Epidermal melanocyte (primary cell): Measurements from ENCODE around the gene TMEM144.
"Not testable (repeated sequence)": the region's sequence is repeated elsewhere in the genome, so short reads cannot be mapped to it uniquely, and the experiment has no call there.

Source experiments
- DNase-seq: peaks from one replicate; pipeline ENCODE4 v3.0.0; 2011; ENCODE audit warnings: low spot score; ENCODE audit not compliant: insufficient read length

The TMEM144 gene

DNA sequence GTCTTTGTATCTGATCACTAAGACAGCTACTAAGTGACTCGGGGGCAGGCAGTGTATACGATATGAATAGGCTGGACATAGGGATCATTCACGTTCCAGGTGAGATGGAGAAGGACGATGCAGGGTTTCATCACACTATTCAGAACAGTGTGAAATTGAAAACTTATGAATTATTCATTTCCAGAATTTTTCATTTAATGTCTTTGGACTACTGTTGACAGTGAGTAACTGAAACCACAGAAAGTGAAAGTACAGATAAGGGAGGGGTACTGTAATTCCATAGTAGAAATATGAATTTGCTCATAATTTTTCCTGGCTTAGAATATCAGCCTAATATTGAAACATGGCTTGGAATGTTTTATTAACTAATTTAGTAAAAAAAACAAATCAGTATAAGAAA, 24.4 kb downstream of the TMEM144 start:
- no peak for DNase-seq

DNA sequence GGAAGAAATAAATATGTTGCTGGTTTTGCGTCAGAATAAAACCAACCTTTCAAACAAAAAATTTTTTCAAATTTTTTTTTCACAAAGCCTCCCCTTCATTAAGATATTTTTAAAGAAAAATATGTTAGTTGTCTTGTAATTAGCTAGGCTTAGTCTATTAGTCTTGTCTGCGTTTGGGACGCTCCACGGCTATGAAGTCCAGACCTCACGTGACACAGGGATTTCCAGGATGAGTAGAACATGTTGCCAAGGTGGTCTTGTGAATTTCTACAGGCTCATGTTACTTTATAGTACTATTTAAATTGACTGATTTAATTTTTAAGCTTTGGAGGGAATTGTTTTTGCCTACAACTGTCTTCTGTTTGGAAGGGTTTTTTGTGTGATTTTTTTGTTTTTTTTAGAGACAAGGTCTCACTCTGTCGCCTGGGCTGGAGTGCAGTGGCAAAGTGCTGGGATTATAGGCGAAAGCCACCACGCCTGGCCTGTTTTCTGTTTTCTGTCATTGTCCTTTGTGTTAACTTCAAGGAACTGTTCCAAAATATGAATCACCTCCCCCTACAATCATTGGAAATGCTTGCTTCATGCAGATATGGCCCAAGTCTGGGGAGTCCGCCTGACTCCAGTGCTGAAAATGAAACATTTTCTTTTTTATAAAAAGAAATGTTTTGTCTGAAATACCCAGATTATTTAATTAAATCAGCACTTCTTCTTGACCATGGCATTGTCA, 26.2 kb downstream of the TMEM144 start:
- no peak for DNase-seq

DNA sequence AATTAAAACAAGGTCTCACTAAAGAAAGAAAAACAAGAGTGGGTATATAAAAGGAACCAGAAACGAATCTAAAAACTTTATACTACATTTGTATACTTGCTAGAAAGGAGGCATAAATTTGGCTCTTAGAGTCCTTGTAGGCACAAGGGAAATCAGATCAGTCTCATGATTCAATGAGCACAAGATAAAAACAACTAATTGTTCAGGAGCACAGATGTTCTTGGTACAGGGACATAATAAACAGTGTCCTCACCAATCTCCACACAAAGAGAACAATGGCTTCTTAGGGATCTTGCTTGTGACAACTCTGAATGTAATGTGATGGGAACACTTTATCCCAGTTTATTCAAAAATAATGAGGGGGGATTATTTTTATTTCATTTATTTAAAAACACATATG, 28.3 kb downstream of the TMEM144 start:
- DNase-seq: no peak

DNA sequence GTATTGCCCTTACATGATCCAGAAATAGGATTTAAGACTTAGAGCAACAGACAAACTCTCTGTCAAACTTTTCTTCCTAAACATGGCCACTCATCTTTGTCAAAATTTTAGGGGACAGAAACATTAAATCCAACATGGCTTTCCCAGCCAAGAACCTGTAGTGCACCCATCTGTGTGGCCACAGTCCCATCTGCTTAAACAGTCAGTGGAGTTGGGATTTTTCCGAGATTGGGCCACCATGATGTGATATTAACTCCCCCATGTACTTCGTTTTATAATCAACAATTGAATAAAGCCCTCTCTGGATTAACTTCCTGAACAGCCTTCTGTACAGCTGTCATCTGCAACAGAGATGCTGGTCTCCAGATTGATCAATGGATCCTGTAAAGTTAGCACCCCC, 28.9 kb downstream of the TMEM144 start:
- no peak for DNase-seq

DNA sequence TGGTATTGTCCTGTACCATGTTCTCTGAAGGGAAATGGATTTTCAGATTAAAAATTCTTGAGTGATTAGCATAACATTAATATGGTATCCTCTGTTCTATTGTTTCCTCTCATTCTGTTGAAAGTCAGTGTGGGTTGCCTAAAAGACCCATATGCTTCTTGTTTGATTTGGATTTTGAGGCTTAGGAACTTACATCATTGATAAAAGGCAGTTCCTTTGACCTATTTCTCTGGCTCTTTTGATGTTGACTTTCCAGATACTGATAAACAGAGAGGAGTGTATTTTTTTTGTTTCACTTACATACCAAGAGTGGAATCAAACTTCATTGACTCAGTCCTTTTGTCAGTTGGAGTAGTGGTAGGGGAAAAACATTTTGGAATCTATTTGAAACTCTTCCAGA, 32.8 kb downstream of the TMEM144 start:
- DNase-seq: no peak

DNA sequence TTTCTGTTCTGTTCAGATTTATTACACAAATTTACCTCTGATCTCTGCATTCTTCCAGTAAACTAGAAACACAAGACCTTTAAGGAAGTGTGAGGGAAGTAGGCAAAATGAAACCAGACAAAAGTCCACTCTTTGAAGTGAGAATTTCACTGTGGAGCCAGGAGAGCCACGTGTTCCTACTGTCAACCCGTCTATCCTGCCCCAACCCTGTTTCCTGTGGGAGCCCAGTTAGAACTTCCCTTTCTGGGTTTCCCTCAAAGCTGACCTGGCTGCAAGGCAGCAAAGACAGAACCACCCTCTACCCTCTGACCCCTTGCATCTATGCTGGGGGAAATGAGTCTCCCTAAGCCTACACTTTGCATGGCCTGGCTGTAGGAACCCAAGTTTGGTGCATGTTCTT, 40.0 kb downstream of the TMEM144 start:
- DNase-seq: no peak

DNA sequence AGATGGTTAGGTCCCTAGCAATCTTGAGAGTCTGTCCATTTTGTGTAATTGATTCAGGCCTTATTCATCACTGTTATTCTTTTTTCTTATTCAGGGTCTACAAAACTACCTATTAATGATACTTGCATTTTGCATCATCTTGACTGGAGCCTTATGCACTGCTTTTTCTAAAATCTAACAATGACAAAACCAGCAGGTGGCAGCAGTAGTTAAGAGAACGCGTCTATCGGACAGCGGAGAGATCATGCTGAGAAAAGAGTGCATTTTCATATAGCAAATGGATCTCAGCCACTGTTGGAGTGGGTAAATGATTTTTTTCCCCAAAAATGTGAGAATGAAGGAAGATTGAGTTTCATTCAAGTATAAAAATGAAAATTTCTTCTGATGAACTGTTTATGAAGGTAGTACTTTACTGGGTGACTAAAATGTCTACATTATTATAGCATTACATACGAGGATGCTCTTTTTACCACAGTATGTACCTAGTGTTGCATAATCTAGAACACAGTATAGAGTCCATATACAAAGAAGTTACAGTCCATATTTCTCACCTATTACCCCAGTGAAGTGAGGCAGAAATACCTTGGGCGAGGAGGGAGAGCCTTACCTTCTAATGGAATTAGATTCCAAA, 43.2 kb downstream of the TMEM144 start:
- peak; percentile 26 for DNase-seq

DNA sequence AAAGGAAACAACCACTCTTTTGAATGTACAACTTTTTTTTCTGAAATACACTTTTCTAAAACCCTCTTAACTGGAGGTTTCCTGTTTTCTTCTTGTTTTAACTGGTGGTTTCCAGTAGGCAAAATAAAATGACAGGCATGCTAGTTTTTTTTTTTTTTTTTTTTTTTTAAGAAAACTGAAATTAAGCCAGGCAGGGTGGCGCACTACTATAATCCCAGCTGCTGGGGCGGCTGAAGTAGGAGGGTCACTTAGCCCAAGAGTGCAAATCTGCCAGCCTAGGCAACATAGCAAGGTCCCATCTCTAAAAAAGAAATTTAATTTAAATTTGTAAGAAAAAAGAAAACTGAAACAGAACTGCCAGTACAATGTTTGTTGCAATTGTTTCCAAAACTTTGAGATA, 44.0 kb downstream of the TMEM144 start:
- no peak for DNase-seq

DNA sequence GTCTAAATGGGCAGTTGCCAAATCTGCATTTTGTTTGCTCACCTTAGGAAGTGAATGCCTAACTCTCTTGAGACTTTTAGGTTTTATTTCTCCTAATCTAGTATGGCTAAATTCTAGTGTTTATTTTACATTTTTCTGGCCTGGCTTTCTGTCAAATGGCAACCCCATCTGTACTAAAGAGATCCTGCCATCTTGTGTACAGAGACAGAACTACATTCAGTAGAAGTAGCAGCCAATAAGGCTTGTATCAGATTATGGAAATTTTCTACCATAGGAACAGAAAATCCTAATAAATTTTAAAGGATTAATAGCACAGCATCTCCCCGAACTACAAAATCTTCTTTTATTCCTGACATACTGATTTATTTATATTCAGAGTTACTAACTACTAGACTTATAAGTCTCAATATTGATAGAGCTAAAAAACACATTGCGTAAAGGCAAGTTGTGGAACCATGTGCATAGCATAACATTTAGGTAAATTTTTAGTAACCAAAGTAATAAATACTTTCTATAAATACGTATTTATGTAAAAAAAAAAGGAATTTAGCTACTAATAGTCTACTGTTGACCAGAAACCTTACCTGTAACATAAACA, 45.5 kb downstream of the TMEM144 start:
- peak; percentile 21 for DNase-seq

DNA sequence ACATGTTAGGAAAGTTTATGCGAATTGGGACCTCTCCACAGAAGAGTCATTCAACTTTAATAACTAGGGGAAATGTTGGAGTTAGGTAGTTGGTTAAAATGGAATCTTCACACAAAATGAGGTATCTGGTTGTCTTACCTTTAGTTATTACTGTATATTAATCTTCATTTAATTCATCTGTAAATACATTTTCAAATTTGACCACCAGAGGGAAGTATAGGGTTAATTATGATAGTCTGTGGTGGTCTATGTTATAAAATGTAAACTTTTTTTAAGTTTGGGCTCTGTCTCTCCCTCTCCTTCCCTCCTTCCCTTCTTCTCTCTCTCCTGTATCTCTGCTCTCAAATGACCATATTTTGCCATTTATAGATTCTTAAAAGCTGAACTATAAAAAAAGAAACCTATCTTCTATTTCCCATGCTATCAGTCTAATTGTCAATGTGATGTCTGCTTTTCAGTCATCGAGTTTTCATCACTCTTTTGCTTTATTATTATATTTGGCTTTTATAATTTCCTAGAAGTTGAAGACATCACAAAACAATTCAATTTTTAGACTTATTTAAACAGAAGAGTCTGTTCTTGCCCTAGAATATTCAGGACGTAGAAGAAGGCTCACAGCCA, 49.8 kb downstream of the TMEM144 start:
- DNase-seq: no peak

DNA sequence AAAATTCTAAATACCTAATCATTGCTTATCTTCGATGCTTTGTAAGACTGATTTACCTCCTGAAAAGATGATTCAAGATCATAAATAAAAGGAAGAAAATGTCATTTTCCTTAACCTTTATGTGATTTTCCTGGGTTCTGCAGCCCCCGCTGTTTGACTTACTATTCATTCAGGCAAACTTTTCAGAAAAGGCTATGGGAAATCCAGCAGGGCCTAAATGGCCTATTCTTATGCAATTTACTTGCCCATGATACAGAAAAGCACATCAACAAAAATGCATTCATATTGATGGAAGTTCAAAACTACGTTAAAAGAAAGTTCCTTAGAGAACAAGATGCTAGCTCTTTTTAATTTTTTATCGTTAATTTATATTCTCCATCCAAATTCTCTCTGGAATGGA, 51.2 kb downstream of the TMEM144 start:
- DNase-seq: no peak

DNA sequence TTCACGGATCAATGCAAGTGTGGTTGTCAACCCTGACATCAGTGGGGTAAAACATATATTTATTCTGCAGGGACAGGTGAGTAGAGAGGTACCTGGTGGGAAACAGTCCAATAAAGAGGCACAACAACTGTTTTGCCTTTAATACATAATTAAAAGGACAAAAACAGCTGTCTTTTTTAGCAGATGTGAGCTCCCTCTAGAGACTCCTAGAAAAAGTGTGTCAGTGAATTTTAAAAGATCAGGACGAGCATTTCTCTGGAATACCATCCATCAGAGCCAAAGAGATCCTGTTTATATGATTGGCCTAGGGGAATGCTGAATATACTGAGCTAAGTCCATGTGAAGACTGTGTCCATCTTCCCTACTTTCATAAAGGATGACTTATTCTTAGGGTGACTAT, 58.3 kb downstream of the TMEM144 start:
- DNase-seq: no peak

DNA sequence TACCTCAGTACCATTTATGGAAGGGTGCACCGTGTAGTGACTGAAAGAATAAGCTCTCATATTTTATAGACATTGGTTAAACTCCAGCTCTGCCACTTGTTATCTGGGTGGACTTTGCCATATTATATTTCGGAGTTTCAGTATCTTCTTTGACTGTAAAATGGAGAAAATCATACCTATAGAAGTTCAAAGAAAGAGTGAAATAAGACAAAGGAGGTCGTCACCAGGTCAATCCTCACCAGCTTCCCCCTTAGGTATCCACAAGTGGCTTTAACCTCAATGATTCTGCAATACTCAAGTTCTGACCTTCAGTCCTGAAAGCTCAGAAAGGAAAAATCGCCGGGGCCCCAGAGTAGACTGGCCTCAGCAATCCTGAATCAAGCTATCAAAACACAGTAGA, 64.3 kb downstream of the TMEM144 start:
- DNase-seq: no peak

DNA sequence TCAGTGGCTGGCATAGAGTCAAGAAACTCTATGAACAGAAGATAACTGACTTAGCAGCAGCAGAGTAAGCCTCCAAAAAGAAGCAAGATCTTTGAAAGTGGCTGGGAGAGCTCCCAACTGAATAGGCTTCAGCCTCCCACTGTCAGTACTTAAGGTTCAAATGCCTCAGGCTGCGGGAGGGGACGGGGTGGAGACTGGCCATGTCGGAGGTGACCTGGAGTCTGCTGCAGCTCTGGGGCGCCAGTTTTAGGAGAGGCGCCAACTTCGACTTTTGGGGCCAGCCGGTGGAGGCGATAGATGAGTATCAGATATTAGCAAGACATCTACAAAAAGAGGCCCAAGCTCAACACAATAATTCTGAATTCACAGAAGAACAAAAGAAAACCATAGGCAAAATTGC, 67.3 kb downstream of the TMEM144 start:
- no peak for DNase-seq

DNA sequence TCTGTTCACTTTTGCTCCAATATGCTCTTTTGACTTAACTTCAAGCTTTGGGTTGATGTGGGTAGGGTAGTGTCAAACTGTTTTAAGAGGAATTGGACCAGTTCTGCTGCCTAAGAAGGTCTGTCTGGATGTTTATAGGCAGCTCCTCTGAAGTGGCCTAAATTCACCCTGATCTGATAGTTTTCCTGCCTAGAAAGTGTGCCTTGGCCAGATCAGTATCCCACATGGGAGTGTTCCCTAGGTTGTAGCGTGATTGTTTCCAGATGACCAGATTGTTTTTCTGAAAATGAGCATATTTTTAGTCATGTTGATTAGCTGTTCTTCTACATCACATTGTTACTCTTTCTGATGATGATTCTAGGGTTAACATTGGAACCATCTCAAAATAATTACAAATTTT, 68.8 kb downstream of the TMEM144 start:
- not testable (repeated sequence) for DNase-seq

DNA sequence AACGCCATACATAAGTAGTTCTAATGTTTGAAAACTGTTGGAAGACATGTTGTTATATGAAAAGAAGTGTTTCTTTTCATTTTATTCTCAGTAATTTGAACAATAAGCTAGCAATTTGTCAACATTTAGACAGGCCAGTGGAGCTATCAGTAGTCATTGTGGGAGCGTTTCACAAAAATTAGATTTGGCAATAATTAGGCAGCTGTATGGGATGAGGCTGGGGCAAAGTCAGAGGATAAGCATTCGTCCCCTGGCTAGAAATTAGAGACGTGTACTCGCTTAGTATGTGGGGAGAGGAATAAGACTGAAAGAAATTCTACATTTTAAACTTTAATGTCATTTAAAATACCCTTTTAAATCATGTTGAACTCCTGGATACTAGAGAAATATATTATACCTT, 70.6 kb downstream of the TMEM144 start:
- no peak for DNase-seq

DNA sequence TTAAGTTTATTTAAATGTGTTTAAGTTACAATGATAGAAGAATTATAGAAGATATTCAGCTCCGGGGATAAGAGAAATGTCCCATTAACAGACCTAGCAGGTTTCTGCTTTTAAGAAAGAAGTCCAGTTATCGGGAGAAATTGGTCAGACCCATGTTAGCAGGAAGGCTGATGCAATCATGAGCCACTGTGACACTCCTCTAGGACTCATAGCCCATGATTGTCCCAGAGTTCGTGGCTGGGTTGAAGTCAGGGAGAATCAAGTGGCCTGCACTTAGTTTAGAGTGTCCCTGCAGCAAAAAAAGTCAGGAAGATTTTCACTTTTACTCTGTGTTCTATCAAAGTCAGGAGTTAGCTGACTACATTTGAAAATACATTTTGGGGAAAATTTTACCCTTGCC, 72.0 kb downstream of the TMEM144 start:
- no peak for DNase-seq

DNA sequence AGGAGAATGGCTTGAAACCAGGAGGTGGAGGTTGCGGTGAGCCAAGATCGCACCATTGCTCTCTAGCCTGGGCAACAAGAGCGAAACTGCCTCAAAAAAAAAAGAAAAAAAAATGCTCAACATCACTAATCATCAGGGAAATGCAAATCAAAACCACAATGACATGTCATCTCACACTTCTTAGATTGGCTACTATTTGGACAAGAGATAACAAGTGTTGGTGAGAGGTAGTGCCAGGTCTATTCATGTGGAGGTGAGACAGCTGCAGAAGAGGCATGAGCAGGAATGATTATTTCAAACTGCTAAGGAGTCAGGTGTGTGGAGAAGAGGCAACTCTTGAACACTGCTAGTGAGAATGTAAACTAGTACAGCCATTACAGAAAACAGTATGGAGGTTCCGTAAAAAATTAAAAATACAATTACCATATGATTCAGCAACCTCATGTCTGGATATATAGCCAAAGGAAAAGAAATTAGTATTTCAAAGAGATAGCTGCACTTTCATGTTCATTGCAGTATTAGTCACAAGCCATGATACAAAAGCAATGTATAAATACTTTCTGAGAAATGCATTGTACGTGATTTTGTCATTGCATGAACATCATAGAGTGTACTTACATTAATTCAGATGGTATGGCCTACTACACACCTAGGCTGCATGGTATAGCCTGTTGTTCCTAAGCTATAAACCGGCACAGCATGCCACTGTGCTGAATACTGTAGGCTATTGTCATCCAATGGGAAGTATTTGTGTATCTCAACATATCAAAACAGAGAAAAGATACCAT, 75.3 kb downstream of the TMEM144 start:
- DNase-seq: no peak

DNA sequence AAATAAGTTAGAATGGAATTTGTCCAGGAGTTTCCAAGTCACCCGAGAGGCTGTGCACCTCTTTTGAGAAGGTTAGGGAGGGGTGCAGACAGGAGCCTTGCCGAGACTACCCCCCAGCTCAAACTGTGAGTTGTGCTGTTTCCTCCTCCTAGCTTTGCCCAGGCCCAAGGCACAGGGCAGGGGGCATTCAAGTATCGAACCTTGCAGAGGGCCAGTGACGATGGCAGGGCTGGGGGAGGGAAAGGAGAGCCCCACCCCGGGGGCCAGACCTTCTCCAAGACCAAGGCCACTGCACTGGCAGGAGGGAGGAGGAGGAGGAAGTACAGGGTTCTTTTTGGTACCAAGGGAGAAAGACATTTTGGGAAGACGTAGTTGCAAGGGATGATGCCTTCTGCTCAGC, 80.6 kb downstream of the TMEM144 start:
- DNase-seq: no peak

DNA sequence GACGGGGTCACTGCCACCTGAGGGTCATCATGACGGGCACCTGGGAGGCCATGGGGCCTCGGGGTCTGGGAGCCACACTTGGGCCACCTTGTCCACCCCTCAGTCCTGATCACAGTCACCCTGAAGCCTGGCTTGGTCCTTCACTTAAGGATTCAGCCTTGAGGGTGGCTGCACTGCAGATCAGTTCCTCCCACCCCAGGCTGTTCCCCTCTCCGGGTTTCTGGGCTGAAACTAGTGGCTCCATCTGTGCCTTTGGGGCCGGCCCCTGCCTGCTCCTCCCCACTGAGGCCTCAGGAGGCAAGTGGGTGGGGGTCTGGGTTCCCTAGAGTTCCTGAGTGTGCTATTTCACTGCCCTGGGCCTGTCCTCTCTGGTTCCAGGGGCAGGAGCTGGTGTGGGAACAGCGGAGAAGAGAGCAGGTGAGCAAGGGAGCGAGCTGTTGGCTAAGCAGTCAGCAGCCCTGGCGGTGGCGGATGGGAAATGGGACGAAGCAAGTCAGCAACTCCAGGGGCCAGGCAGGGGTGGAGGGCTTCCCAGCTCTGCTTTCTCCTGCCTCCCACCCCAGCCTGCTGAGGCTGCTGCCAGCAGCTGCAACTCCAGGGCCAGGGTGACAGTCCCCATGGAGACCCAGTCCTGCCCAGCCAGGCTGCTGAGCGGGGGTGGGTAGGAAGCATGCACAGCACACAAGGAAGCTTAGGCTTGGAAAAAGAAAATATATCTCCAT, 81.2 kb downstream of the TMEM144 start:
- DNase-seq: no peak

DNA sequence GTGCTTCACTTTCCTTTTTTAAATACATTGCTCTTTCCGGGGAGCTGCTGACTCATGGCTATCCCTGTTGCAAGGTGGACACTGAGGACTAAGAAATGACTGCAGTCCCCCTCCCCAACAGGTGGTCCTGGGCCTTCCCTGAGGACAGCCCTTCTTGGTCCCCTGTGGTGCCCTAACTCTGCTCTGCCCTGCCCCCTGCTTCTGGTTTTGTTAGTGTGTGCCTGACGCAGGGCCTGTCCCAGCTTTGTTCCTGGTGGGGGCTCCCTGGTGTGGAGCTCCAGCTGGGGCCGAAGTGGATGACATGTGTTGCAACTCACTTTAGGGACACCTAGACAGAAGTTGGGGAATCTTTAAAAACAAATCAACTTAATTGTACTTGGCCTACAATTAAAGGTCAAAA, 81.9 kb downstream of the TMEM144 start:
- DNase-seq: no peak
